ENCODE measurements around the gene LIN37.
"Not testable (repeated sequence)": the region's sequence is repeated elsewhere in the genome, so short reads cannot be mapped to it uniquely, and the experiment has no call there.

The LIN37 gene

DNA sequence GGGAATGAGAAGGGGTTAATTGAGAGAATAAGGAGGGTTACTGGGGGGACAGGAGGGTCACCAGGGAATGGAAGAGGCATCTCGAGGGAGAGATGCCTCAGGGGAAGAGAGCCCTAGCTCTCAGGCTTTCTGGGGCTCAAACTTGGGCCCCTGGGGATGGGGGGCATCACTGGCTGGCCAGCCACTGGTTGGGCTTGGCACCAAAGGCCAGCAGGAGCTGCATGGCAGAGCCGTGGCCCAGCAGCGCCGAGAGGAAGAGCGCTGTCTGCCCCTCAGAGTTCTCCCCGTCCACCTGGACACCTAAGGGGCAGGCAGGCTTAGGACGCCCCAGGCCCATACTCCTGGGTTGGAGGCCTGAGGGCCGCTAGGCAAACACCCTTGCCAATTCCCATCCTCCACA, 44.5 kb downstream of the LIN37 start:
- DNase-seq = no peak

DNA sequence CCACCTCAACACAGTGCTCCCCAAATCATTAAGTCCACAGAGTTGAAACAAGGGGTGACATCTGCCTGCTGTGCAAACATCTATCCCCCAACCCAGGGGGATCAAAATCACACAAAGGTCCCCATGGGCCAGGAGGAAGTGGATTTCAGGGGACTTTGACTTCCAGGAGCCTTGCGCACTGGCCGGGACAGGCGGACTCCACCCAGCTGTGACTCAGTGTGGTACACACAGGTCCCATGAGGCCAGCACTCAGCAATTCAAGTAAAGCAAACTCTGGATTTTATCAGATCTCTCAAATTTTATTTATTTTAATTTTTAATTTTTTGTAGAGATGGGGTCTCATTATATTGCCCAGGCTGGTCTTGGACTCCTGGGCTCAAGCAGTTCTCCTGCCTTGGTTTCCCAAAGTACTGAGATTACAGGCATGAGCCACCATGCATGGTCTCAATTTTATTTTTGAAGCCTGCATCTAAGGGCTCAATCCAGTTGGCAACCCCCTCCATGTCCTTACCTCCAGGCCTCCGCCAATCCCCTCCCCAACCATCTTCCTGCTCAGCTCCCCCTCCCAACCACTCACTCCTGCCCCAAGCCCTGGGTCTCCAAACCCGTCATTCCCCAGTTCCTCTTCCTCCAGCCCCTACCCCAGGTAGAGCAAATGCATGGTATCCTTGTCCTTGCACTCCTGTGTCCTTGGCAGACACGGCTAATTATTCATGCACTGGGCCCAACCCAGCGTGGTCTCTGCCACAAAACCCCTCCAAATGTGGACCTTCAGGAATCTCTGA, 45.2 kb downstream of the LIN37 start:
- DNase-seq = no peak

DNA sequence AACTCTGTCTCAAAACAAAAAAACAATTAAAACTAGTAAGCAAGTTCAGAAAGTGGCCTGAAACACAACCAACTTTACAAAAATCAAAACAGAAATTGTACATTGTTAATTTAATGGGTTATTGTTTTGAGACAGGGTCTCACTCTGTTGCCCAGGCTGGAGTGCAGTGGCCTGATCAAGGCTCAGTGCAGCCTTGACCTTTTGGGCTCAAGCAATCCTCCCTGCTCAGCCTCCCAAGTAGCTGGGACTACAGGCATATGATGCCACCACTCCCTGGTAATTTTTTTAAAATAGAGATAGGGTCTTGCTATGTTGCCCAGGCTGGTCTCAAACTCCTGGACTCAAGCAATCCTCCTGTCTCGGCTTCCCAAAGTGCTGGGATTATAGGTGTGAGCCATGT, 47.2 kb downstream of the LIN37 start:
- DNase-seq = not testable (repeated sequence)

DNA sequence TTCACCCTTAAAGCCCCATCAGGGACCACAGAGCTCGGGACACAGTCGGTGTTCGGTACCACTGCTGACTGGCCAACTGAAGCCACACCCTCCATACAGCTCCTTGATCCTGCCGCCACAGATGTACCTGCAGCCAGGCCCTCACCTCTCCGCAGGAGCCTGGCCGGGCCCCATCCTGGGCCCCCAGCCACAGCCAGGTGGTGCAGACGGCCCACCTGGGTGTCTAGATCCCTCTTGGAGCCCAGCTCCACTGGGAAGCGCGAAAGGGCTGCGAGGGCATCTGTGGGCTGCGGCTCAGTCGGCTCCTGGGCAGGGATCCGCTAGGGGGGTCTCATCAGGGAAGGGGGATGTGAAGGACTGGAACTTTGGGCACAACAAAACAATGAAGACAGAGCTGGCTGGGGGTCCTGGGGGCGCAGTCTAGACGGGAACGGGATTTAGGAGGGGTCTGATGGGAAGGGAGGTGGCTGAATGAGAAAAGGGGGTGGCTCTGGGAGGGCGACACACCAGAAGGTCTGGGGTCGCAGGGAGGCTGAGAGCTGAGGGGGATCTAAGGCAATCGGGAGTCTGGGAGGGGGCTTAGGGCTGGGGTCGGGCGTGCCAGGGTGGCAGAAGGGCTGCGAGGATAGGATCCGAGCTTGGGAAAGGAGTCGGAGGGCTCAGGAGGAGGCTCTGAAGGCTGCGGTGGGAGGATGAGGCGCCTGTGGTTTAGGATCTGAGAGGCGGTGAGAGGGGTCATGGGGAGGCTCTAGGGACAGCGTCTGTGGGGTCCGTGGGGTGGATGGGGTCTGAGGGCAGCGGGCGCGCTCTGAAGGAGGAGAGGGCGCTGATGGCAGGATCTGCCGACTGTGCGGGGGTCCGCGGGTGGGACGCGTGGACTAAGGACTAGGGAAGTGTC, 48.5 kb downstream of the LIN37 start:
- DNase-seq = no peak

DNA sequence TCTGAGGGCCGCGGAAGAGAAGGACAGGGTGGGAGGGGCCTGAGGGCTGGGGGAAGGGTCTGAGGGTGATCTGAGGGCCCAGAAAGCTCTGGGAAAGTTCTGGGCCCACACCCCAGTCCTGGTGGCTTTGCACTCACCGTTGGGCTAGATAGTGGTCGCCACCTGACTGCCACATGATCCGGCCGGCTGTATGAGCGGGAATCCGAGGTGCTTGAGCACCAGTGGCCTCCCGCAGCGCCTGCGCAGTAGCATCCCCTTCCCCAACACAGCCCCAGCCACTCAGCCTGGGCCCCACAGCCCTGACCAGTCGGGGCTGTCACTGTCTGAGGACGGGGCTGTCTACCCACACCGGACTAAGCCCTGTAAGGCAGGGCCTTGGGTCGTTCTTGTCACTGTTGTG, 49.3 kb downstream of the LIN37 start:
- DNase-seq = no peak

DNA sequence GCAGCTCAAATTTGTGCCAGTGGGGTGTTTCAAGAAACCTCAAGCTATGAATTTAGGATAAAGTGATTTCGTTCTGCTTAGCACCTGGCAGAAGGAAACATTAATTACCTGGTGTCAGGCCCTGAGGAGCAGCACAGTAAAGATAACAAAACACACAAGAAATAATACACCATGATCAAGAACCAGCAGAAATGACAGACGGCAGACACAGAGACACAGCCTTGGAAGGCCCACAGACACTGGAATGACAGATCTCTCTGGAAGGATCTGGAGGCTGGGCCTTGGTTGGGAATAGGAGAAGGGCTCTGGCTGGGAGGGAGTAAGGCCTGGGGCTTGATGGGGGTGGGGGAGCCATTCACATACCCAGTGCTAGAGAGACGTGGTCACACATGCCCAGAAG, 53.5 kb downstream of the LIN37 start:
- no peak for DNase-seq
